ENCODE data around the gene EXOG.
A peak's percentile ranks its signal among the peaks of the same experiment; 100 is the strongest.
"Not testable (repeated sequence)": the region's sequence is repeated elsewhere in the genome, so short reads cannot be mapped to it uniquely, and the experiment has no call there.

The EXOG gene

GRCh38 chr3:38564631-38565338 is 68.6 kb downstream of the EXOG start:
- DNase-seq = no peak

GRCh38 chr3:38565339-38566214 is 69.4 kb downstream of the EXOG start:
- no peak for DNase-seq

GRCh38 chr3:38566215-38566528 is 70.0 kb downstream of the EXOG start:
- no peak for DNase-seq

- DNase-seq = not testable (repeated sequence)
Measured at GRCh38 chr3:38566794-38567193, 70.7 kb downstream of the EXOG start.

- peak in 1 of 2 experiments; percentile 1 for DNase-seq
Measured at GRCh38 chr3:38567498-38567897, 71.4 kb downstream of the EXOG start.

- DNase-seq = no peak
Measured at GRCh38 chr3:38573111-38573510, 77.0 kb downstream of the EXOG start.

- DNase-seq = no peak
Measured at GRCh38 chr3:38573556-38573955, 77.4 kb downstream of the EXOG start.

- DNase-seq = no peak
Measured at GRCh38 chr3:38574411-38575278, 78.5 kb downstream of the EXOG start.

GRCh38 chr3:38575279-38575843 is 79.2 kb downstream of the EXOG start:
- no peak for DNase-seq
